ENCODE measurements around the gene ICOS.

DNA sequence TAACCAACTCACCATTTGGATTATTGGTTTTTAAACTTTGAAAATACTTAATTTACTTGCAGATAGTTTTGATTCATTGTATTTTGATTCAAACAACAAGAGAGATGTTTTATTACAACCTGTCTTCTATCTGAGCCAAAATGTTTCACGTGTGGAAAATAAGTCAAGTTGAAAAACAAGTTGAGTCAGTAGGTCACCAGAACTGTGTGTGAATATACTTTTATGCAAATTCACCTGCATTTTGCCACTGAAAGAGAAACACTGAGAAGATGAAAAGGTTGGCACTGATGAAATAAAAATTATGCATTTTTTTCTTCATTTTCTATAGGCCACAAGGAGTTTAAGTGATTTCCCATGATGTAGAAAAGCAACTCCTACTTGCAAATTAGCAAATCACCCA, 68.3 kb downstream of the ICOS start:
- TF ChIP-seq EZH2phosphoT487 (IDR thresholded peaks at IDR 0.05) (no peak), EZH2 (IDR thresholded peaks at IDR 0.05) (no peak)

Measured in neural progenitor cell (in vitro differentiated cells).